MM.1S (cell line): ENCODE data around the gene JMJD6.

Experiments used
- CTCF ChIP-seq: fragments of 300-600 bp; sonication (generic); IDR thresholded peaks from 2 replicates; pipeline ENCODE4 v1.5.1; 2016; ENCODE audit warnings: antibody characterized with exemption, low read length, mixed read lengths
- EZH2 ChIP-seq: fragments of 300-600 bp; sonication (generic); optimal IDR thresholded peaks from 2 replicates; pipeline ENCODE3; 2017; ENCODE audit warnings: low read depth, mild to moderate bottlenecking, antibody characterized with exemption, low read length, mixed read lengths

DNA sequence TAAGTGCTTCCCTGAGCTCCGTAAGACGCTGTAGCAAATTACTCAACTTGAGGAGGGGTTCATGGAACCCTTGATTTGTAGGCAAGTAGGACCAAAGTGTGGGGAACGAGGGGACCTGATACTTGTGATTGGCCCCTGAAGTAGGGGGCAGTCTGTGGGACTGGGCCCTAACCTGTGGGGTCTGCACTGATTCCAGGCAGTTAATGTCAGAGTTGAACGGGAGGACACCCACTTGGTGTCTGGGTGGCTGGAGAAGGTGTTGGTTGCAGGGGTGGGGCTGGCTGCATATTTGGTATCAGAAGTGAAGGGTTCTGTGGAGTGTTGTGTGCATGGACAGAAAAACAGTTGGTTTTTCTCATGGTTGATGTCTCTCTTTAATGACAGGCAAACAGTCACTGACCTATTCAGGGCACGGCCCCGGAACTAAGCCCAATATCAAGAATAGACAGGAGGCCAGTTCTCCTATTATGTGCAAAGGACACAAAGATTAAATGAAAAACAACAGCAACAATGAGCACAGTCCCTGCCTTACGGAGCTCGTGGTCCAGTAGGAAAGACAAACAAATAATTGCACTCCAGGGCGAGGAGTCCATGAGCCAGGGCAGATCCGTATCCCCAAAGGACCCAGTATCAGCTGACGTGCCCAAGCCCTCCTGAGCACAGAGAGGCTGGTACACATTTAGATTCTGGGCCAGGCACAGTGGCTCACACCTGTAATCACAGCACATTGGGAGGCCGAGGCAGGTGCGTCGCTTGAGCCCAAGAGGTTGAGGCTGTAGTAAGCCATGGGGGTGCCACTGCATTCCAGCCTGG is 34.8 kb downstream of the JMJD6 start:
- TF ChIP-seq CTCF = no peak
- no peak for TF ChIP-seq EZH2
